BJ (cell line): Measurements from ENCODE around the gene SLC66A2. TPM values are rescaled to one million over a fixed set of nuclear protein-coding genes. Genes with fewer than 3 reads are reported as not detected.

Experiments
- CTCF ChIA-PET: fragments of 350-600 bp; formaldehyde crosslinking; extraction: SDS; loops from one replicate; lab custom pipeline; 2021; ENCODE audit warnings: antibody characterized with exemption, inconsistent platforms; lab: Yijun Ruan, JAX
- POLR2A ChIA-PET: fragments of 300-600 bp; sonication (Branson Sonifier 250); formaldehyde crosslinking; extraction: SDS; loops from one replicate; lab custom pipeline; 2021; ENCODE audit warnings: antibody characterized with exemption; lab: Charles Lee
- DNase-seq: peaks from one replicate; pipeline ENCODE4 v3.0.0-alpha.2; 2011; ENCODE audit warnings: low read depth
- H3K27me3 ChIP-seq: 2 replicates; pipeline ENCODE4 v1.6.0; 2011; ENCODE audit warnings: low read length; ENCODE audit not compliant: control insufficient read depth, insufficient read depth
- H3K36me3 ChIP-seq: 2 replicates; pipeline ENCODE4 v1.5.1; 2011; ENCODE audit warnings: low read length; ENCODE audit not compliant: control insufficient read depth, insufficient read depth
- H3K4me3 ChIP-seq: 2 replicates; pipeline ENCODE4 v1.5.1; 2011; ENCODE audit warnings: low read depth, mild to moderate bottlenecking, control low read depth, low read length
- polyA plus RNA-seq: library from polyadenylated mRNA; depleted of rRNA; stranded (reverse); fragments of >200 nt; gene quantifications from 2 replicates; pipeline ENCODE4 v1.2.3, GENCODE V29; 2011
- TF ChIP-seq, protein P1 (sequence below): IDR thresholded peaks from 2 replicates; pipeline ENCODE4 v1.5.1; 2011; ENCODE audit warnings: low read depth, mild to moderate bottlenecking, control low read depth, inconsistent platforms, low read length, moderate library complexity; ENCODE audit not compliant: insufficient read depth

Gene SLC66A2
- polyA plus RNA-seq, 1 experiment, result 26.4 TPM

DNA sequence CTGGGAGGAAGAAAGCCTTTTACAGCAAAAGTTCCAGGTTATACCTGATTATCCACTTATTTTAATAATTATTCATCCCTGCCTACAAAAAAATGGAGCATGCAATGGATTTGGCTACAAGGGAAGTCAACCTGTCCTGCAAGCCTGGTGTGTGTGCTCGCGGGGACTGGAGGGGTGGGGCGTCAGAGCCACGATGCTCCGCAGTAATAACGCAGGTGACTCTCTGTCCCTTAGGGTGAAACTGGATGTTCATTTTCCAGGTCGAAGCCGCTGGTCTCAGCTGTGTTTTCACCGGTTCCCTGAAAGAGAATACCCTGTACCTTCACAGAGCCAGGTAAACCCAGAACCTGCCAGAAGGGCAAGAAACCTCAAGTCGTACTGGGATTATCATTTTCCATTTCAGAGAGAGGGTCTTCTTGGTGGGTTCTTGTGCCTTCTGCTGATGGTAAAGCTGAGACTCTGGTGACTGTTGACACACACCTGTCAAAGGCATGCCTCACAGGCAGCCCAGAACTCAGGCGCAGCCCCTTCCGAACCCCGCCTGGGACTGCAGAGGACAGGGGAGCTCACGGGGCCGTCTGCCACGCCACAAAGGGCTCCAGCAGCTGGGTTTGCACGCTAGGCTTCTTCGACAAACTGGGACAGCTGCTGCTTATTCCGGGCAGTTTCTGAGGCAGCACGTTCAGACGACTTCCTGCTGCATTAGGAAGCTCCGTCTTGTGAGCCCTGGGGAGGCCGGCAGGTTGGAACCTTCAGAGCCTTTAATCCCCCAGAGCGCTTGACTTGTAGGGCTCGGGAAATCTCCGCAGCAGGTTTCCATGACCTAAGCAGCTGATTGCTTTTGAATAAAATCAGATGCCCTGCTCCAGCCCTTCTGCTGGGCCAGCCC is 95.1 kb downstream of the SLC66A2 start:
- H3K27me3 ChIP-seq, result no peaks in the 10 kb centered on the region
- TF ChIP-seq, protein P1, sequence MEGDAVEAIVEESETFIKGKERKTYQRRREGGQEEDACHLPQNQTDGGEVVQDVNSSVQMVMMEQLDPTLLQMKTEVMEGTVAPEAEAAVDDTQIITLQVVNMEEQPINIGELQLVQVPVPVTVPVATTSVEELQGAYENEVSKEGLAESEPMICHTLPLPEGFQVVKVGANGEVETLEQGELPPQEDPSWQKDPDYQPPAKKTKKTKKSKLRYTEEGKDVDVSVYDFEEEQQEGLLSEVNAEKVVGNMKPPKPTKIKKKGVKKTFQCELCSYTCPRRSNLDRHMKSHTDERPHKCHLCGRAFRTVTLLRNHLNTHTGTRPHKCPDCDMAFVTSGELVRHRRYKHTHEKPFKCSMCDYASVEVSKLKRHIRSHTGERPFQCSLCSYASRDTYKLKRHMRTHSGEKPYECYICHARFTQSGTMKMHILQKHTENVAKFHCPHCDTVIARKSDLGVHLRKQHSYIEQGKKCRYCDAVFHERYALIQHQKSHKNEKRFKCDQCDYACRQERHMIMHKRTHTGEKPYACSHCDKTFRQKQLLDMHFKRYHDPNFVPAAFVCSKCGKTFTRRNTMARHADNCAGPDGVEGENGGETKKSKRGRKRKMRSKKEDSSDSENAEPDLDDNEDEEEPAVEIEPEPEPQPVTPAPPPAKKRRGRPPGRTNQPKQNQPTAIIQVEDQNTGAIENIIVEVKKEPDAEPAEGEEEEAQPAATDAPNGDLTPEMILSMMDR, result no peak
- no peak overlapping the region for H3K4me3 ChIP-seq
- no peak for DNase-seq
- H3K36me3 ChIP-seq, result no peaks in the 10 kb centered on the region
- ChIA-PET CTCF (no interaction called here), POLR2A (interaction anchor here (0.8 to 1.0 kb wide), 2 partner anchors 65 to 306 kb away, joined by 3 to 8 read pairs; no protein-coding TSS in a partner anchor)

DNA sequence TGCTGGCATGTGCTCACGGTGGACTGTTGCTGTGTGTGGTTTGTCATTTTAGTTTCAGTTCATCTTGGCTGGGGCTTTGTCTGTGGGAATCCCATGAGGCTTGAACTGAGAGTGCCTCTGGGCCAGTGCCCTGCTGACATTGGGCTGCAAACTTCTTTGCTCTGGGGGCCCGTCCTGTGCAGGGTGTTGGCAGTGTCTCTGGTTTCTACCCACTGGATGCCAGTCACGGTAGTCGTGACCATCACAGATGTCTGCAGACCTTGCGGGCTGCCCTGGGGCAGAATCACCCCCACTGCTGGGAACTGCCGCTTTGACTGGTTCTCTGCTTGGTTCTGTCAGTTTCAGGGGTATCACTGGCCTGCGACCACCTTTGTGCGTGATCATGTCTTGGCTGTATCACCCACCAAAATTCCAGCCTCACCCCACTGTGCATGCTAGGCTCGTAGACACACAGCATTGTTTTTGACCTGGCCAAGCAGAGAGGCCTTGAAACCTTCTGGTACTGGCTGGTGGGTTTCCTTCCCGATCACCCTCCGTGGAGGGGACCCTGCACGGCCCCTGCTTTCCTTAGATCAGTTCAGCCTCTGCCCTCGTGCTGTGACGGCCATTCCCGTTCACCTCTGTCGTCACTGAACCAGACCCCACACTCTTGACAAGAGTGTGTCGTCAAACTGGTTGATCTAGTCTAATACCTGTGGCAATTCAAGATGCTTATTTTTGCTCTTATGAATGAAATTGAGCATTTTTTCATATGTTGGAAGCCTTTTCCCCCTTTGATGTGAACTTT is 96.1 kb downstream of the SLC66A2 start:
- CTCF ChIA-PET, result no interaction called here

DNA sequence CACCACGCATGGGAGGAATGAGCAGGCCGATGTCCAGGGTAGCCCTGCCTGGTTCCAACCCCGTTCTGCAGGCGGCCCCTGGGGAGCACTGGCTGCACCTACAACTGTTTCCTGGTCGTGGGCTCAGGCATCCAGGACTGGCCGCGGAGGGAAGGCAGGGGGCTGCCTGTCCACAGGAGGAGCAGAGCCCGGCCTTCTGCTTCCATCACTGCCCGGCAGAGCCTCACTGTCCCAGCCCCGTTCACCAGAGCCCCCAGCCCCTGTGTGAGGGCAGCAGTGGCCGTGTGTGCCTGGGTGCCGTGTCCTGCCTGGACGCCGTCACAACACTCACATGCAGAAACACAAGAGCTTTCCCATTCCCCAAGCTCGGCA is 97.5 kb downstream of the SLC66A2 start:
- CTCF ChIA-PET, result interaction anchor here (1.1 kb wide), 1 partner anchor 8 kb away, joined by 3 read pairs; no protein-coding TSS in a partner anchor

More for the DNA sequence above, 96.1 kb downstream of the SLC66A2 start:
- no peak overlapping the region for H3K4me3 ChIP-seq
- no peaks in the 10 kb centered on the region for H3K36me3 ChIP-seq
- DNase-seq, result no peak
- no peaks in the 10 kb centered on the region for H3K27me3 ChIP-seq
- POLR2A ChIA-PET, result no interaction called here
- TF ChIP-seq, protein P1, result no peak

DNA sequence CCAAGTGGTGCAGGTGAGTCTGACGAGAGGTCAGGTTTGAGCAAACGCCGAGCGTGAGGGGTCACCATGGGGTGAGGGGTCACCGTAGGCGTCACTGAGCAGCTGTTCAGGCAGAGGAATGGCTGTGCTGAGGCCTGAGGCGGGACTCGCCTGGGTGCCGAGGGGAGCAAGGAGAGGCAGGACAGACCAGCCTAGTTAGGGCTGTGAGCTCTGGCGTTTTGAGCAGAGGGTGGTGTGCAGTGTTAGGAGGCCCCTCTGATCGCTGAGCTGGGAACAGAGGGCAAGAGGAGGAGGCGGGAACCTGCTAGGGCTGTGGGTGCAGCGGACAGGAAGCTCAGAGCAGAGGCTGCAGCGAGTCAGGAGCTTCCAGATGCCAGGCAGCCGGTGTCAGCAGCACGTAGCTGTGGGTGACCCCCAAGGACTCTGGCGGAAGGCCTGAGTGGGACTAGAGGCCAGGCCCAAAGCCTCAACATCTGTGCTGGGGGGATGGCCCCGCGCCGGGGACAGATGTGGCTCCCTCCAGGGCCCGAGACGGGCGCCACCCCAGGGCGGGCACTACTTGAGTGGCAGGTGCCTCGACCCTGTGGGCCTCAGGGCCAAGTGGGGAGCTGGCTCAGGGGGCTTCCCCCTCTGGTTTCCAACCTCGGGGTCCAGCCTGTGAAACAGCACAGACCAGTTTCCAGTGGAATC is 98.0 kb downstream of the SLC66A2 start:
- no peaks in the 10 kb centered on the region for H3K27me3 ChIP-seq

More for the DNA sequence above, 97.5 kb downstream of the SLC66A2 start:
- POLR2A ChIA-PET, result no interaction called here
- no peak for DNase-seq
- TF ChIP-seq, protein P1, result no peak
- Histone ChIP-seq H3K27me3 (no peaks in the 10 kb centered on the region), H3K36me3 (no peaks in the 10 kb centered on the region), H3K4me3 (no peak overlapping the region)

More for the DNA sequence above, 98.0 kb downstream of the SLC66A2 start:
- POLR2A ChIA-PET, result no interaction called here
- CTCF ChIA-PET, result interaction anchor here (1.1 kb wide), 1 partner anchor 8 kb away, joined by 3 read pairs; no protein-coding TSS in a partner anchor
- no peaks in the 10 kb centered on the region for H3K36me3 ChIP-seq
- DNase-seq, result no peak
- no peak overlapping the region for H3K4me3 ChIP-seq
- TF ChIP-seq, protein P1, result no peak
